Mammary epithelial cell (primary cell): ENCODE measurements around the gene NAT14.

Experiments
- EZH2 ChIP-seq: IDR thresholded peaks from 2 replicates; pipeline ENCODE4 v1.6.1; 2012; ENCODE audit warnings: low read length, inconsistent platforms, borderline replicate concordance
- TF ChIP-seq, protein P1 (sequence below), 2 donors: IDR thresholded peaks in 1 of 2; conservative IDR thresholded peaks in 1 of 2; 2 replicates each; pipeline ENCODE4 v1.5.1; 2011 to 2012; ENCODE audit warnings: inconsistent platforms in 2 of 2, low read length in 2 of 2, mild to moderate bottlenecking in 2 of 2, control low read depth in 1 of 2, low read depth in 1 of 2; ENCODE audit not compliant: insufficient read depth in 1 of 2; ENCODE audit errors: extremely low read depth in 1 of 2

DNA sequence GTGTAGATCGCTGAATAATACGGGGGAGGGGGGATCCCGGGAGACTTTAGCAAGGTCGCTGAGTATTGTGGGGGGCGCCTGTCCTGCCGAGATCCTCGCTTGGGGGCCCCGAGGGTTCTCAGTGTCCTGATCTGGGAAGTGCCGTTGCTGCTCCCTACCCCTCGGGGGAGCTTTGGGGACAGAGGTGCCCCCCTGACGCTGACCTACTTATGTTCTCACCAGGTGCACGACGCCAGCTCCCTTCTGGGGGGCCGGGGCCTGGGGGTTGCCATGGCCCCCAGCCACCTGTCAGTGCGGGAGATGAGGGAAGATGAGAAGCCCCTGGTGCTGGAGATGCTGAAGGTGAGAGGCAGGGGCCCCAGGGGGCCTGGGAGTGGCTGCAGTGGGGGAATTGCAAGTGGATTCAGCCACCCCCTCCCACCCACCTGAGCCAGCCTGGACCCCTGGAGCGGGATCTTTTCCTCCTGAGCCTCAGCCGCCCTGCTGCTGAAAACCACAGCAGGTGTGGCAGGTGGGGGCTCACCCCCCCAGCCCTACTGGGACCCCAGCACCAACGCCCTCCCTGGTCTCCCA lies 537 bp downstream of the NAT14 start:
- TF ChIP-seq, protein P1, sequence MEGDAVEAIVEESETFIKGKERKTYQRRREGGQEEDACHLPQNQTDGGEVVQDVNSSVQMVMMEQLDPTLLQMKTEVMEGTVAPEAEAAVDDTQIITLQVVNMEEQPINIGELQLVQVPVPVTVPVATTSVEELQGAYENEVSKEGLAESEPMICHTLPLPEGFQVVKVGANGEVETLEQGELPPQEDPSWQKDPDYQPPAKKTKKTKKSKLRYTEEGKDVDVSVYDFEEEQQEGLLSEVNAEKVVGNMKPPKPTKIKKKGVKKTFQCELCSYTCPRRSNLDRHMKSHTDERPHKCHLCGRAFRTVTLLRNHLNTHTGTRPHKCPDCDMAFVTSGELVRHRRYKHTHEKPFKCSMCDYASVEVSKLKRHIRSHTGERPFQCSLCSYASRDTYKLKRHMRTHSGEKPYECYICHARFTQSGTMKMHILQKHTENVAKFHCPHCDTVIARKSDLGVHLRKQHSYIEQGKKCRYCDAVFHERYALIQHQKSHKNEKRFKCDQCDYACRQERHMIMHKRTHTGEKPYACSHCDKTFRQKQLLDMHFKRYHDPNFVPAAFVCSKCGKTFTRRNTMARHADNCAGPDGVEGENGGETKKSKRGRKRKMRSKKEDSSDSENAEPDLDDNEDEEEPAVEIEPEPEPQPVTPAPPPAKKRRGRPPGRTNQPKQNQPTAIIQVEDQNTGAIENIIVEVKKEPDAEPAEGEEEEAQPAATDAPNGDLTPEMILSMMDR (conservative IDR thresholded peaks at IDR 0.05 in 1 of 2, IDR thresholded peaks at IDR 0.05 in 1 of 2; ENCODE audit: extremely low read depth in 1 of 2, insufficient read depth in 1 of 2, low read depth in 1 of 2, low read length in 2 of 2): no peak
- TF ChIP-seq EZH2: no peak
